EL (cell line): ENCODE data around the gene MAGI2.

ENCODE experiments used
- DNase-seq: peaks from one replicate; pipeline ENCODE4 v3.0.0-alpha.2; 2016

The MAGI2 gene

GRCh38 chr7:78111386-78111785, 1342.1 kb downstream of the MAGI2 start:
- no peak for DNase-seq

GRCh38 chr7:78103475-78103874, 1350.0 kb downstream of the MAGI2 start:
- no peak for DNase-seq

- DNase-seq: peak; percentile 11
Measured at GRCh38 chr7:78101076-78101475, 1352.4 kb downstream of the MAGI2 start.

GRCh38 chr7:78099715-78100394, 1353.6 kb downstream of the MAGI2 start:
- peak; percentile 76 for DNase-seq

GRCh38 chr7:78095549-78095948, 1357.9 kb downstream of the MAGI2 start:
- DNase-seq: peak; percentile 56

GRCh38 chr7:78092331-78092730, 1361.1 kb downstream of the MAGI2 start:
- no peak for DNase-seq

- peak; percentile 2 for DNase-seq
Measured at GRCh38 chr7:78090616-78091015, 1362.9 kb downstream of the MAGI2 start.

- peak; percentile 4 for DNase-seq
Measured at GRCh38 chr7:78083476-78084120, 1369.9 kb downstream of the MAGI2 start.

GRCh38 chr7:78082556-78082955, 1370.9 kb downstream of the MAGI2 start:
- DNase-seq: no peak

GRCh38 chr7:78081888-78082287, 1371.6 kb downstream of the MAGI2 start:
- no peak for DNase-seq

GRCh38 chr7:78081344-78081743, 1372.1 kb downstream of the MAGI2 start:
- no peak for DNase-seq

GRCh38 chr7:78080811-78081210, 1372.7 kb downstream of the MAGI2 start:
- DNase-seq: no peak

- DNase-seq: peak; percentile 2
Measured at GRCh38 chr7:78080241-78080640, 1373.2 kb downstream of the MAGI2 start.

GRCh38 chr7:78074713-78075112, 1378.8 kb downstream of the MAGI2 start:
- no peak for DNase-seq

GRCh38 chr7:78073609-78074382, 1379.7 kb downstream of the MAGI2 start:
- DNase-seq: no peak

- no peak for DNase-seq
Measured at GRCh38 chr7:78072201-78072590, 1381.3 kb downstream of the MAGI2 start.

GRCh38 chr7:78071491-78072200, 1381.8 kb downstream of the MAGI2 start:
- DNase-seq: no peak

- no peak for DNase-seq
Measured at GRCh38 chr7:78066599-78066998, 1386.9 kb downstream of the MAGI2 start.

GRCh38 chr7:78063758-78064157, 1389.7 kb downstream of the MAGI2 start:
- DNase-seq: no peak

GRCh38 chr7:78062214-78062613, 1391.3 kb downstream of the MAGI2 start:
- DNase-seq: no peak

GRCh38 chr7:78057571-78057970, 1395.9 kb downstream of the MAGI2 start:
- DNase-seq: no peak

- DNase-seq: no peak
Measured at GRCh38 chr7:78055599-78055998, 1397.9 kb downstream of the MAGI2 start.

- no peak for DNase-seq
Measured at GRCh38 chr7:78055001-78055573, 1398.4 kb downstream of the MAGI2 start.
